Small intestine (tissue), 7 donors: ENCODE measurements around the gene MAST2. TPM values are rescaled to one million over a fixed set of nuclear protein-coding genes. Genes with fewer than 3 reads are reported as not detected.

Experiments used
- DNase-seq, 2 donors: peaks; one replicate each; pipeline versions ENCODE4 v3.0.0 to v3.0.0-alpha.2; 2013
- FAIRE-seq: peaks from 2 replicates; lab custom pipeline; 2012; peaks lifted over from hg19 to GRCh38; lab: Jason Lieb, UNC
- H3K27ac ChIP-seq, 3 donors: one replicate each; pipeline ENCODE4 v1.5.1; 2013; ENCODE audit warnings: low read length in 2 of 3, mild to moderate bottlenecking in 2 of 3, control low read depth in 1 of 3, inconsistent platforms in 1 of 3, low read depth in 1 of 3, moderate library complexity in 1 of 3
- H3K27me3 ChIP-seq, 3 donors: one replicate each; pipeline ENCODE4 v1.6.1; 2013; ENCODE audit warnings: low read length in 3 of 3, inconsistent platforms in 1 of 3; ENCODE audit not compliant: control insufficient read depth in 3 of 3, insufficient read depth in 3 of 3
- H3K36me3 ChIP-seq, 3 donors: one replicate each; pipeline ENCODE4 v1.6.1; 2013; ENCODE audit warnings: low read length in 3 of 3, inconsistent platforms in 1 of 3, low read depth in 1 of 3, mild to moderate bottlenecking in 1 of 3, moderate library complexity in 1 of 3; ENCODE audit not compliant: control insufficient read depth in 3 of 3, insufficient read depth in 2 of 3
- H3K4me1 ChIP-seq, 3 donors: one replicate each; pipeline ENCODE4 v1.6.1; 2013; ENCODE audit warnings: low read length in 2 of 3, inconsistent platforms in 1 of 3, low read depth in 1 of 3, mild to moderate bottlenecking in 1 of 3, moderate library complexity in 1 of 3; ENCODE audit not compliant: control insufficient read depth in 3 of 3, insufficient read depth in 2 of 3
- H3K4me3 ChIP-seq, 3 donors: one replicate each; pipeline ENCODE4 v1.5.1; 2013; ENCODE audit warnings: low read length in 3 of 3, control low read depth in 1 of 3, inconsistent platforms in 1 of 3, low read depth in 1 of 3, mild to moderate bottlenecking in 1 of 3, moderate library complexity in 1 of 3
- H3K9me3 ChIP-seq, 2 donors: one replicate each; pipeline ENCODE4 v1.6.1; 2013; ENCODE audit warnings: low read depth in 1 of 2, low read length in 1 of 2; ENCODE audit not compliant: control insufficient read depth in 2 of 2, insufficient read depth in 1 of 2
- WGBS, 3 donors: extraction: QIAGEN DNeasy Blood & Tissue Kit; methylation state at CpG; one replicate each; pipeline ENCODE4 v1.1.7; 2013; 5-methylcytosine and 5-hydroxymethylcytosine counted together
- polyA plus RNA-seq, 4 donors: library from polyadenylated mRNA; stranded (reverse) in 3 of 4; unstranded in 1 of 4; fragments of 200-250 nt in 3 of 4; fragments of 120-200 nt in 1 of 4; gene quantifications; one replicate each; pipeline versions ENCODE4 v1.2.1 to v1.2.3, GENCODE V29; 2013
- donor health status: healthy with polysubstance abuse.
- donor health status: control.
- donor health status: control.
- donor health status: Bipolar disorder and iron deficiency.
- donor health status: healthy.

The MAST2 gene
- polyA plus RNA-seq, 4 donors: 23.3 to 70.2 (median 41.8) TPM

GRCh38 chr1:46061146-46061545, 257.7 kb downstream of the MAST2 start:
- Histone ChIP-seq H3K9me3 (peaks cover 0 to 11% of the 10 kb centered on the region in 2 donors), H3K36me3 (peaks cover 0 to 10% (median 0%) of the 10 kb centered on the region in 3 donors), H3K4me1 (peaks cover 2 to 12% (median 5%) of the 10 kb centered on the region in 3 donors), H3K4me3 (no peak overlapping the region), H3K27ac (no peak overlapping the region), H3K27me3 (no peaks in the 10 kb centered on the region)
- no peak for FAIRE-seq
- WGBS, 3 donors: 65 to 81% (median 69%) methylated on average over 3 of the region's 3 CpGs
- DNase-seq: no peak

GRCh38 chr1:46062651-46063319, 259.4 kb downstream of the MAST2 start:
- peaks cover 0 to 12% (median 0%) of the 10 kb centered on the region in 3 donors for H3K36me3 ChIP-seq
- peaks cover 0 to 11% of the 10 kb centered on the region in 2 donors for H3K9me3 ChIP-seq
- peak; percentile 79 to 80 for DNase-seq
- no peak for FAIRE-seq
- peak overlapping the region in 2 of 3 donors; percentile 11 to 31 for H3K4me3 ChIP-seq
- peak overlapping the region; percentile 83 to 88 (median 84) for H3K27ac ChIP-seq
- H3K27me3 ChIP-seq: no peaks in the 10 kb centered on the region
- 18 to 49% (median 19%) methylated on average over 4 of the region's 4 CpGs for WGBS, 3 donors
- H3K4me1 ChIP-seq: peaks cover 2 to 12% (median 5%) of the 10 kb centered on the region in 3 donors

- Histone ChIP-seq H3K27ac (peak overlapping the region in 1 of 3 donors; percentile 31), H3K4me1 (peaks cover 2 to 12% (median 5%) of the 10 kb centered on the region in 3 donors), H3K36me3 (peaks cover 0 to 9% (median 0%) of the 10 kb centered on the region in 3 donors), H3K4me3 (no peak overlapping the region), H3K27me3 (no peaks in the 10 kb centered on the region), H3K9me3 (no peaks in the 10 kb centered on the region)
- no peak for DNase-seq
- peak; percentile 41 for FAIRE-seq
- 89 to 96% (median 91%) methylated on average over 1 of the region's 1 CpG for WGBS, 3 donors
Observed at GRCh38 chr1:46064708-46065107, 261.3 kb downstream of the MAST2 start.

- Histone ChIP-seq H3K27ac (peak overlapping the region; percentile 4 to 54 (median 31)), H3K4me1 (peaks cover 2 to 12% (median 5%) of the 10 kb centered on the region in 3 donors), H3K4me3 (no peak overlapping the region), H3K9me3 (no peaks in the 10 kb centered on the region), H3K27me3 (no peaks in the 10 kb centered on the region), H3K36me3 (peaks cover 0 to 5% (median 0%) of the 10 kb centered on the region in 3 donors)
- DNase-seq: peak; percentile 68 to 80
- FAIRE-seq: no peak
Observed at GRCh38 chr1:46065405-46065804, 262.0 kb downstream of the MAST2 start.

DNA sequence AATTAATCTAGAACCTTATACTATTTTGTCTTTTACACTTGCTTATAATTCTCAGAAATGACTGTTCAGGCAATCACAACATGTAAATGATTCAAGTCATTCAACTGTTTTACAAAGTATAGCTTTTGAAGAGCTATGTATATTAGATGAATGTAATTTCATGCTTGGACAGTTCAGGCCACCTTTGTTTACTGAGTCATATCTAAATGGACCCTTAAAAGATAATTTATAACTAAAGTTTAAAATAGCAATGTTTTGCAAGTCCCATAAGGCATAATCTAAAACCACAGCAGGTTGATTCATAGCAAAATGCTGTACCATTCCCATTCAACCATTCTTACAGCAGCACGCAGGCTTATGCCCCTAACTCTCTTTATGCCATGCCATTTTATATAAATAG, 264.2 kb downstream of the MAST2 start:
- no peaks in the 10 kb centered on the region for H3K9me3 ChIP-seq
- H3K4me3 ChIP-seq: no peak overlapping the region
- peaks cover 2 to 12% (median 4%) of the 10 kb centered on the region in 3 donors for H3K4me1 ChIP-seq
- H3K27ac ChIP-seq: no peak overlapping the region
- no peak for DNase-seq
- 91 to 100% (median 93%) methylated on average over 1 of the region's 1 CpG for WGBS, 3 donors
- H3K27me3 ChIP-seq: no peaks in the 10 kb centered on the region
- H3K36me3 ChIP-seq: peaks cover 0 to 7% (median 0%) of the 10 kb centered on the region in 3 donors
- FAIRE-seq: no peak

- Histone ChIP-seq H3K4me1 (peaks cover under 1 to 7% (median under 1%) of the 10 kb centered on the region in 3 donors), H3K9me3 (no peaks in the 10 kb centered on the region), H3K36me3 (peaks cover 0 to 7% (median 0%) of the 10 kb centered on the region in 3 donors), H3K27me3 (no peaks in the 10 kb centered on the region), H3K4me3 (no peak overlapping the region), H3K27ac (no peak overlapping the region)
- DNase-seq (no peak), FAIRE-seq (no peak)
- WGBS, 3 donors: 85 to 90% (median 86%) methylated on average over 3 of the region's 3 CpGs
Observed at GRCh38 chr1:46068525-46068924, 265.1 kb downstream of the MAST2 start.

DNA sequence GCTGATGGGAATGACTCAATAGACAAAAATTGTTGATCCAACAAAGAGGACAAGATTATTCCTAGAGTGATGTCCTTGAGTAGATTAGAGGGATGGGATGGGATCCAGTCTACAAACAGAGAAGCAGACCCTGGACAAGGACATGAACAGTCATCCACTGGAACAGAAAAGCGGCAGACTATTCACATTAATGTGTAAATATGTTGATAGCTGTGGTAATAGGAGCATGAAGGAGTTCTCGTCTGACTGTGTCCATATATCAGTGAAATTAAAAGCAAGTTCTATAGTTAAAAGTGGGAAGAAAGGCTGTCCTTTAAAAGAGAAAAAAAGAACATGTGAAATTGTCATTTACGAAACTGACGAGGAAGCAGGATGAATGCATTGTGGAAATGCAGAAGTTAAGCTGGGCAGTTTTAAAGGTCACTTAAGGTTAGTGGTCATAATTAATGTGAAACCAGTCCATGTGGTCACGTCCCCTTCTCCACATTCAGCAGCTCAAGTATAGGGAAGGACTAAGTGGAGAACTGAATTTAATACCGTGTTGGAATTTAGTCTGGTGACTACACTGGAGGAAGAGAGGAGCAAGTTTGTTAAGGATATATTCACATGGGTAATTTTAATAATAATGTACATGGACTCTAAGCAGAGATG, 266.9 kb downstream of the MAST2 start:
- Histone ChIP-seq H3K9me3 (no peaks in the 10 kb centered on the region), H3K27me3 (no peaks in the 10 kb centered on the region), H3K36me3 (peaks cover 0 to 9% (median 0%) of the 10 kb centered on the region in 3 donors), H3K4me3 (no peak overlapping the region), H3K27ac (no peak overlapping the region), H3K4me1 (peaks cover 0 to under 1% (median 0%) of the 10 kb centered on the region in 3 donors)
- FAIRE-seq (no peak), DNase-seq (no peak)
- 83 to 94% (median 87%) methylated on average over 6 of the region's 6 CpGs for WGBS, 3 donors

- H3K27ac ChIP-seq: no peak overlapping the region
- H3K4me3 ChIP-seq: no peak overlapping the region
- H3K4me1 ChIP-seq: no peaks in the 10 kb centered on the region
- no peak for FAIRE-seq
- H3K36me3 ChIP-seq: peaks cover 0 to 9% (median 0%) of the 10 kb centered on the region in 3 donors
- H3K9me3 ChIP-seq: no peaks in the 10 kb centered on the region
- 93 to 100% (median 97%) methylated on average over 1 of the region's 1 CpG for WGBS, 3 donors
- DNase-seq: no peak
- H3K27me3 ChIP-seq: no peaks in the 10 kb centered on the region
Observed at GRCh38 chr1:46072975-46073374, 269.6 kb downstream of the MAST2 start.
